ENCODE results near the gene SMARCA4.

The SMARCA4 gene

GRCh38 chr19:10960314-10961072 is at the start of gene SMARCA4:
Gene SMARCA4 (plus strand): TSS chr19:10961030. CDS start chr19:10984152, 23,122 bp downstream.
- DNase-seq: peak; percentile 75

- no peak for DNase-seq
Observed at GRCh38 chr19:10911579-10912363, 49.1 kb upstream of the SMARCA4 start.

- no peak for DNase-seq
Observed at GRCh38 chr19:10912619-10913018, 48.2 kb upstream of the SMARCA4 start.

GRCh38 chr19:10913716-10914340 is 47.0 kb upstream of the SMARCA4 start:
- DNase-seq: no peak

GRCh38 chr19:10915130-10916091 is 45.4 kb upstream of the SMARCA4 start:
- no peak for DNase-seq

DNA sequence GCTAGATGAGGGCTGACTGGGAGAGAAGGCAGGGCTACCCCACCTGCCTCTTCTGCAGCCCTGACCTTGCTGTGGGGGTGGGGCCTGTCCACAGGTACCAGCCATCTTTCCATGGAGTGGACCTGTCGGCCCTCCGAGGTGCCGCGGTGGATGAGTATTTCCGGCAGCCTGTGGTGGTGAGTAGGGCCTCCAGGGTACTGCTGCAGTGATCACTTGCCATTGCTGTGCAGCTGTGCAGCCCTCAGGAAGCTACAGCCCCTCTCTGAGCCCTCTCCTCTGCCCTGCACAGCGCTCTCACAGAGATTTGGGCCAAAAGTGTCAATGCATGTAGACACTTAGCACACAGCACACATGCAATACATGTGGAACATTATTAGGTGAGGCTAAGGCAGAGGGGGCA is 44.2 kb upstream of the SMARCA4 start:
- no peak for DNase-seq

- DNase-seq: no peak
Observed at GRCh38 chr19:10918359-10918758, 42.5 kb upstream of the SMARCA4 start.

- no peak for DNase-seq
Observed at GRCh38 chr19:10919352-10920287, 41.2 kb upstream of the SMARCA4 start.

GRCh38 chr19:10920288-10920655 is 40.6 kb upstream of the SMARCA4 start:
- no peak for DNase-seq

- no peak for DNase-seq
Observed at GRCh38 chr19:10920781-10921180, 40.0 kb upstream of the SMARCA4 start.

GRCh38 chr19:10921199-10921909 is 39.5 kb upstream of the SMARCA4 start:
- DNase-seq: no peak

GRCh38 chr19:10921910-10922637 is 38.8 kb upstream of the SMARCA4 start:
- DNase-seq: no peak

GRCh38 chr19:10922638-10923014 is 38.2 kb upstream of the SMARCA4 start:
- DNase-seq: no peak

GRCh38 chr19:10923260-10924112 is 37.3 kb upstream of the SMARCA4 start:
- DNase-seq: no peak

GRCh38 chr19:10924597-10924996 is 36.2 kb upstream of the SMARCA4 start:
- DNase-seq: no peak

GRCh38 chr19:10927730-10928562 is 32.9 kb upstream of the SMARCA4 start:
- DNase-seq: no peak

GRCh38 chr19:10928563-10929401 is 32.0 kb upstream of the SMARCA4 start, which contains the start of the genes TIMM29 and YIPF2:
Gene TIMM29 (plus strand): TSS chr19:10928811. CDS start chr19:10928823, 12 bp downstream.
Gene YIPF2 (minus strand): TSS chr19:10928639. CDS start chr19:10928410, 229 bp downstream.
- DNase-seq: no peak

Data from cortex of kidney (tissue), 1 donor.